CD4-positive, alpha-beta memory T cell (primary cell): ENCODE results near the gene L3MBTL4. TPM values are rescaled to one million over a fixed set of nuclear protein-coding genes. Genes with fewer than 3 reads are reported as not detected.

Source experiments
- CTCF ChIA-PET: fragments of 350-600 bp; sonication (Branson Sonifier 250); formaldehyde crosslinking; loops from one replicate; lab custom pipeline; 2021; ENCODE audit warnings: inconsistent platforms; ENCODE audit not compliant: partially characterized antibody; lab: Charles Lee
- POLR2A ChIA-PET: fragments of 350-600 bp; sonication (Branson Sonifier 250); formaldehyde crosslinking; loops from one replicate; lab custom pipeline; 2021; ENCODE audit not compliant: partially characterized antibody; lab: Charles Lee
- DNase-seq, 5 donors: peaks; one replicate each; pipeline versions ENCODE4 v3.0.0 to v3.0.0-alpha.2; 2020 to 2022; ENCODE audit warnings: mixed read lengths in 1 of 5
- H3K27ac ChIP-seq: one replicate; pipeline ENCODE4 v1.7.0; 2013; ENCODE audit warnings: low read depth, low read length
- H3K27me3 ChIP-seq: 2 replicates; pipeline ENCODE4 v1.7.0; 2013; ENCODE audit warnings: mild to moderate bottlenecking, low read length, moderate library complexity; ENCODE audit not compliant: insufficient read depth
- H3K36me3 ChIP-seq: 2 replicates; pipeline ENCODE4 v1.7.0; 2013; ENCODE audit warnings: mild to moderate bottlenecking, low read length, moderate library complexity; ENCODE audit not compliant: insufficient read depth
- H3K4me1 ChIP-seq: 2 replicates; pipeline ENCODE4 v1.7.0; 2013; ENCODE audit warnings: mild to moderate bottlenecking, low read length, moderate library complexity; ENCODE audit not compliant: insufficient read depth
- H3K4me3 ChIP-seq, 2 donors: one replicate each; pipeline ENCODE4 v1.7.0; 2013; ENCODE audit warnings: low read length in 2 of 2, mild to moderate bottlenecking in 1 of 2
- H3K9me3 ChIP-seq, 2 donors: one replicate each; pipeline ENCODE4 v1.7.0; 2013; ENCODE audit warnings: low read length in 2 of 2, control low read depth in 1 of 2; ENCODE audit not compliant: control insufficient read depth in 1 of 2
- H3K27ac Mint-ChIP-seq, 7 donors: one replicate each; pipeline ENCODE4 v1.8.0; 2020 to 2021; ENCODE audit warnings: mixed read lengths in 7 of 7, mild to moderate bottlenecking in 6 of 7, inconsistent platforms in 3 of 7, moderate library complexity in 3 of 7
- H3K27me3 Mint-ChIP-seq, 2 donors: one replicate each; pipeline ENCODE4 v1.8.0; 2020 to 2021; ENCODE audit warnings: mixed read lengths in 2 of 2
- H3K36me3 Mint-ChIP-seq, 2 donors: one replicate each; pipeline ENCODE4 v1.8.0; 2020 to 2021; ENCODE audit warnings: mixed read lengths in 2 of 2, inconsistent platforms in 1 of 2, mild to moderate bottlenecking in 1 of 2
- H3K4me1 Mint-ChIP-seq, 4 donors: one replicate each; pipeline ENCODE4 v1.8.0; 2020 to 2021; ENCODE audit warnings: mixed read lengths in 4 of 4, mild to moderate bottlenecking in 1 of 4
- H3K4me3 Mint-ChIP-seq, 8 donors: one replicate each; pipeline ENCODE4 v1.8.0; 2020 to 2021; ENCODE audit warnings: mixed read lengths in 8 of 8, mild to moderate bottlenecking in 7 of 8, moderate library complexity in 6 of 8, inconsistent platforms in 3 of 8
- H3K9me3 Mint-ChIP-seq, 8 donors: one replicate each; pipeline ENCODE4 v1.8.0; 2020 to 2021; ENCODE audit warnings: mixed read lengths in 8 of 8, mild to moderate bottlenecking in 5 of 8, inconsistent platforms in 3 of 8, moderate library complexity in 1 of 8
- intact Hi-C: fragments of 100-400 bp; cut with micrococcal nuclease; formaldehyde crosslinking; loops from one replicate; pipeline ENCODE4 v1.15.1; 2023
- microRNA-seq: library from miRNA; unstranded; fragments of <30 nt; microRNA quantifications from one replicate; pipeline ENCODE4 v1.2.0, GENCODE V29; 2021; ENCODE audit warnings: borderline replicate concordance, borderline number of aligned reads, borderline microRNAs expressed, mixed read lengths
- polyA plus RNA-seq, 2 donors: library from polyadenylated mRNA; unstranded; fragments of 300-500 nt; fragmentation: Illumina TruSeq; gene quantifications; one replicate each; pipeline ENCODE4 v1.2.3, GENCODE V29; 2021
- total RNA-seq, 2 experiments: library from RNA; stranded (reverse); gene quantifications; one replicate each; pipeline ENCODE4 v1.2.3, GENCODE V29; 2021

The L3MBTL4 gene
- total and polyA plus RNA-seq, 4 experiments from 2014 or later = 0.49 to 0.53 TPM; not detected in 2

DNA sequence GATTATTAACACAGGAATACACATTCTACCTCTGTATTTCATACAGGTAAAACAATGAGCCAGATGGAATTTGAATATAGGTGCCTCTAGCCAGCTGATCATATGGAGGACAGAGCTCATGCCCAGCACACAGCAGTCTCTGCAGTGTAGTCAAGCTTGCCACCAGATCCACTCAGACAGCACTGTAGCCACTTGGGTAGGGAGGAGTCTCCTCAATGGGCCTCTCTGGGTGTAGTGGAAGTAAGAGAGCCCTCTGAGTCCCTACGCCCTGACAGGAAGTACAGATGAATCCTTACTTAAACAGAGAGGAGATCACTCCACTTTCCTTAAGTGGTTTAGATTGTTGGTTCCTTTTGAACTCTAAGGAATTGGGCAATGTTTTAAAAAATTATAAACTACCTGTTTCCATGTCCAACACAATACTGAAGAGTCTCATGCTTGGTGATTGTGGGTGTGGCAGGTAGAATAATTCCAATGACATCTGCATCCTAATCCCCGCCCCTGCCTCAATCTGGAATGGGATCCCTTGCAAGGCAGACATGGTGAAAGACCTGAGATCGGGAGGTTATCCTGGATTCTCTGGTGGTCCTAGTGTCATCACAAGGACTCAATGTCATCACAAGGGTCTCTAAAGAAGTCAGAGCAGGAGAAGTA is 496.4 kb downstream of the L3MBTL4 start:
- POLR2A ChIA-PET = no interaction called here
- Mint-ChIP-seq H3K9me3 (peaks cover 0 to 4% (median under 1%) of the 10 kb centered on the region in 8 donors), H3K4me1 (no peaks in the 10 kb centered on the region), H3K27ac (no peak overlapping the region), H3K36me3 (no peaks in the 10 kb centered on the region), H3K27me3 (no peaks in the 10 kb centered on the region), H3K4me3 (no peak overlapping the region)
- DNase-seq = no peak
- no peaks in the 10 kb centered on the region for H3K27me3 ChIP-seq
- intact Hi-C loops = no loop called here
- H3K4me1 ChIP-seq = no peaks in the 10 kb centered on the region
- no peaks in the 10 kb centered on the region for H3K36me3 ChIP-seq
- H3K9me3 ChIP-seq = no peaks in the 10 kb centered on the region
- H3K27ac ChIP-seq = no peak overlapping the region
- H3K4me3 ChIP-seq = no peak overlapping the region
- CTCF ChIA-PET = no interaction called here

DNA sequence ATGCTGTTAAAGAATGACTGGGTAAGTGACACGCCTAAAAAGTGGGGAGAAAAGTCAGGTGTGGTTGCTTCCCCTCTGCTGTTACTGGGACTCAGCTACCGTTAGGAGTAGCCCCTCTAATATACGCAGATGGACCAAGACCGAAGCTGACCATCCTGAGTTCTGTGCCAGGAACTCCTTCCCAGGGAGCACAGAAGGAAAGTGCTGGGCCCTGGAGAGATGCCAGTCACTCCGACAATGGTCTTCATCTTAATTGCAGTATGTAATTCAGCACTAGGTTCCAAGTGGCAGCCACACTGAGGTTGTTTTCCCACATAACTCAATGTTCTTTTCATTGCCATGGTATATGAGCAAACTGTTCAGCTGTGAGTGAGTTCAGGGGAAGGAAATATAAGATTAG is 499.8 kb downstream of the L3MBTL4 start:
- H3K4me1 ChIP-seq = no peaks in the 10 kb centered on the region
- Mint-ChIP-seq H3K9me3 (peaks cover 0 to 5% (median 0%) of the 10 kb centered on the region in 8 donors), H3K4me1 (no peaks in the 10 kb centered on the region), H3K27me3 (no peaks in the 10 kb centered on the region), H3K4me3 (no peak overlapping the region), H3K27ac (no peak overlapping the region), H3K36me3 (no peaks in the 10 kb centered on the region)
- no peak overlapping the region for H3K4me3 ChIP-seq
- DNase-seq = no peak
- H3K27me3 ChIP-seq = no peaks in the 10 kb centered on the region
- H3K9me3 ChIP-seq = no peaks in the 10 kb centered on the region
- intact Hi-C loops = no loop called here
- no peaks in the 10 kb centered on the region for H3K36me3 ChIP-seq
- no peak overlapping the region for H3K27ac ChIP-seq
- ChIA-PET POLR2A (no interaction called here), CTCF (no interaction called here)

DNA sequence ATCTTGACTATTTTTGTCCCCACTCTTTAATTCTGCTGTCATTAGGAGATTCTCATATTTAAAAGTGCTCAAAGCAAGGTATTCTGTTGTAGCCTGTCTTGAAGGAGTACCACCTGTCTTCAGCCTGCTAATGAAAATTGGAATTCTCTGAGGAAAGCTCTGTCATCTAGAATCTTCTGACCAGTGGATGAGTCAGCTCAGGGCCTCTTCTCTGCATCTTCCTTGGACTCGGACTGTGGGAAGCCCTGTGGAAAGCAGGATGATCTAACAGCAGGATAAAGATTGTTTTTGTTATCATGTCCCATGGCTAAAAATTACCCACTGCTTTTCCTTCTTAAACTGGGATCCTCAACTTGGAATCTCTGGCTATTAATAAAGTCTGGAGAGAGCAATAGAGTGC is 500.7 kb downstream of the L3MBTL4 start:
- no peaks in the 10 kb centered on the region for H3K4me1 Mint-ChIP-seq
- H3K4me3 Mint-ChIP-seq = no peak overlapping the region

DNA sequence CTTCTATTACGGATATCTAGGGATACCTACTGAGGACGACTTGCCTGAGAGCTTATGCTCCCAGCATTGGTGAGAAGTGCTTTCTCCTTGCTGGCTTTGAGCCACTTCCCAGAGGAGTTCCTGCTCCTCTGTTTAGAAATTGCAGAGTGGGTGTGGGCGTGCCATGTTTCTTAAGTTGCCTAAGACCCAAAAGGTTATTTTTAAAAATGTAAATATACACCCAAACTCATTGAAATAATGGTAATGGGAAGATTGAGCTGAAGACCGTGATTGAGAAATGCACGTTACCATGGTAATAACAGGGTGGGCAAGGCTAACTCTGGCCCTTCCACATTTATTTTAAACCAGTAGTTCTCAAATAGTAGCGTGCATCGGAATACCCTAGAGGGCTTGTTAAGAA is 502.1 kb downstream of the L3MBTL4 start:
- Histone ChIP-seq H3K4me3 (no peak overlapping the region), H3K36me3 (no peaks in the 10 kb centered on the region), H3K27me3 (no peaks in the 10 kb centered on the region), H3K27ac (no peak overlapping the region), H3K4me1 (no peaks in the 10 kb centered on the region), H3K9me3 (no peaks in the 10 kb centered on the region)
- no peak for DNase-seq
- no peaks in the 10 kb centered on the region for H3K36me3 Mint-ChIP-seq
- intact Hi-C loops = no loop called here
- H3K9me3 Mint-ChIP-seq = peaks cover 0 to 3% (median 0%) of the 10 kb centered on the region in 8 donors
- CTCF ChIA-PET = no interaction called here
- H3K27me3 Mint-ChIP-seq = no peaks in the 10 kb centered on the region
- H3K27ac Mint-ChIP-seq = no peak overlapping the region
- POLR2A ChIA-PET = no interaction called here
- H3K4me1 Mint-ChIP-seq = no peaks in the 10 kb centered on the region
- H3K4me3 Mint-ChIP-seq = no peak overlapping the region

More for the DNA sequence above, 500.7 kb downstream of the L3MBTL4 start:
- Mint-ChIP-seq H3K9me3 (peaks cover 0 to 5% (median 0%) of the 10 kb centered on the region in 8 donors), H3K36me3 (no peaks in the 10 kb centered on the region), H3K27ac (no peak overlapping the region), H3K27me3 (no peaks in the 10 kb centered on the region)
- ChIA-PET POLR2A (no interaction called here), CTCF (interaction anchor here (0.7 kb wide), 1 partner anchor 23 kb away, joined by 3 read pairs; no protein-coding TSS in a partner anchor)
- H3K9me3 ChIP-seq = no peaks in the 10 kb centered on the region
- no peak for DNase-seq
- H3K27ac ChIP-seq = no peak overlapping the region
- no peak overlapping the region for H3K4me3 ChIP-seq
- no peaks in the 10 kb centered on the region for H3K27me3 ChIP-seq
- no peaks in the 10 kb centered on the region for H3K36me3 ChIP-seq
- no peaks in the 10 kb centered on the region for H3K4me1 ChIP-seq
- intact Hi-C loops = no loop called here

- Histone ChIP-seq H3K36me3 (no peaks in the 10 kb centered on the region), H3K27ac (no peak overlapping the region), H3K4me3 (no peak overlapping the region), H3K4me1 (no peaks in the 10 kb centered on the region), H3K27me3 (no peaks in the 10 kb centered on the region), H3K9me3 (no peaks in the 10 kb centered on the region)
- H3K27me3 Mint-ChIP-seq = no peaks in the 10 kb centered on the region
- no peaks in the 10 kb centered on the region for H3K36me3 Mint-ChIP-seq
- H3K27ac Mint-ChIP-seq = no peak overlapping the region
- POLR2A ChIA-PET = no interaction called here
- H3K9me3 Mint-ChIP-seq = peaks cover 0 to 2% (median 0%) of the 10 kb centered on the region in 8 donors
- DNase-seq = no peak
- H3K4me3 Mint-ChIP-seq = no peak overlapping the region
- intact Hi-C loops = no loop called here
- CTCF ChIA-PET = no interaction called here
- H3K4me1 Mint-ChIP-seq = no peaks in the 10 kb centered on the region
Measured at GRCh38 chr18:5909125-5909524, 505.6 kb downstream of the L3MBTL4 start.

Small RNAs within 50 kb of the gene (microRNA-seq; reads per million reads assigned to microRNA genes)
- not detected for gene MIR4317
